Activated CD8-positive, alpha-beta T cell treated with anti-CD3 and anti-CD28 coated beads for 36 hours (primary cell): Measurements from ENCODE around the gene MAU2. TPM values are rescaled to one million over a fixed set of nuclear protein-coding genes. Genes with fewer than 3 reads are reported as not detected.

Experiments used
- ATAC-seq: fragments of 200-7000 bp; cut with Tn5 transposase; one replicate; pipeline ENCODE4 v1.10.0; 2021; ENCODE audit warnings: mild to moderate bottlenecking, moderate library complexity
- CTCF ChIA-PET: fragments of 350-600 bp; sonication (Branson Sonifier 250); formaldehyde crosslinking; loops from one replicate; lab custom pipeline; 2021; ENCODE audit warnings: antibody characterized with exemption; lab: Charles Lee
- POLR2A ChIA-PET: fragments of 350-600 bp; sonication (Branson Sonifier 250); formaldehyde crosslinking; loops from one replicate; lab custom pipeline; 2021; ENCODE audit warnings: antibody characterized with exemption; lab: Charles Lee
- DNase-seq: peaks from one replicate; pipeline ENCODE4 v3.0.0-alpha.2; 2020
- H3K27ac Mint-ChIP-seq: one replicate; pipeline ENCODE4 v1.8.0; 2021; ENCODE audit warnings: mild to moderate bottlenecking, mixed read lengths
- H3K27me3 Mint-ChIP-seq: one replicate; pipeline ENCODE4 v1.8.0; 2021; ENCODE audit warnings: mixed read lengths
- H3K36me3 Mint-ChIP-seq: one replicate; pipeline ENCODE4 v1.8.0; 2021; ENCODE audit warnings: low read depth, mixed read lengths
- H3K4me1 Mint-ChIP-seq: one replicate; pipeline ENCODE4 v1.8.0; 2021; ENCODE audit warnings: low read depth, mixed read lengths
- H3K4me3 Mint-ChIP-seq: one replicate; pipeline ENCODE4 v1.8.0; 2021; ENCODE audit warnings: mild to moderate bottlenecking, moderate library complexity, mixed read lengths
- H3K9me3 Mint-ChIP-seq: one replicate; pipeline ENCODE4 v1.8.0; 2021; ENCODE audit warnings: mixed read lengths
- intact Hi-C: fragments of 100-400 bp; cut with micrococcal nuclease; formaldehyde crosslinking; loops from one replicate; pipeline ENCODE4 v1.10.0; 2022
- total RNA-seq, 2 experiments: library from RNA; stranded (reverse); gene quantifications; one replicate each; pipeline ENCODE4 v1.2.3, GENCODE V29; 2021
- TF ChIP-seq, protein P1 (sequence below): fragments of 200-600 bp; IDR thresholded peaks from one replicate; pipeline ENCODE4 v1.8.0; 2022; ENCODE audit warnings: antibody characterized with exemption, mild to moderate bottlenecking

Gene MAU2
- total RNA-seq, 2 experiments from 2014 or later, result 38.4 to 39.4 TPM

GRCh38 chr19:19403373-19403901 lies 82.8 kb downstream of the MAU2 start:
- Mint-ChIP-seq H3K4me3 (peak overlapping the region; percentile 27), H3K27me3 (no peaks in the 10 kb centered on the region), H3K27ac (peak overlapping the region; percentile 74), H3K9me3 (no peaks in the 10 kb centered on the region), H3K4me1 (peaks cover 54% of the 10 kb centered on the region), H3K36me3 (peaks cover 9% of the 10 kb centered on the region)
- TF ChIP-seq, protein P1, sequence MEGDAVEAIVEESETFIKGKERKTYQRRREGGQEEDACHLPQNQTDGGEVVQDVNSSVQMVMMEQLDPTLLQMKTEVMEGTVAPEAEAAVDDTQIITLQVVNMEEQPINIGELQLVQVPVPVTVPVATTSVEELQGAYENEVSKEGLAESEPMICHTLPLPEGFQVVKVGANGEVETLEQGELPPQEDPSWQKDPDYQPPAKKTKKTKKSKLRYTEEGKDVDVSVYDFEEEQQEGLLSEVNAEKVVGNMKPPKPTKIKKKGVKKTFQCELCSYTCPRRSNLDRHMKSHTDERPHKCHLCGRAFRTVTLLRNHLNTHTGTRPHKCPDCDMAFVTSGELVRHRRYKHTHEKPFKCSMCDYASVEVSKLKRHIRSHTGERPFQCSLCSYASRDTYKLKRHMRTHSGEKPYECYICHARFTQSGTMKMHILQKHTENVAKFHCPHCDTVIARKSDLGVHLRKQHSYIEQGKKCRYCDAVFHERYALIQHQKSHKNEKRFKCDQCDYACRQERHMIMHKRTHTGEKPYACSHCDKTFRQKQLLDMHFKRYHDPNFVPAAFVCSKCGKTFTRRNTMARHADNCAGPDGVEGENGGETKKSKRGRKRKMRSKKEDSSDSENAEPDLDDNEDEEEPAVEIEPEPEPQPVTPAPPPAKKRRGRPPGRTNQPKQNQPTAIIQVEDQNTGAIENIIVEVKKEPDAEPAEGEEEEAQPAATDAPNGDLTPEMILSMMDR, result no peak
- intact Hi-C loops, result no loop called here
- peak; percentile 45 for DNase-seq
- no peak for ATAC-seq
- CTCF ChIA-PET, result no interaction called here
- POLR2A ChIA-PET, result interaction anchor here (1.3 to 2.0 kb wide), 2 partner anchors 15 to 78 kb away, joined by 3 to 10 read pairs; no protein-coding TSS in a partner anchor

- DNase-seq (peak; percentile 93), ATAC-seq (peak; percentile 85)
- Mint-ChIP-seq H3K27me3 (no peaks in the 10 kb centered on the region), H3K9me3 (no peaks in the 10 kb centered on the region), H3K4me3 (peak within 1 kb of the TSS; percentile 97), H3K36me3 (peaks cover 13% of the 10 kb centered on the region), H3K4me1 (peaks cover 64% of the 10 kb centered on the region), H3K27ac (peak within 1 kb of the TSS; percentile 95)
- ChIA-PET CTCF (interaction anchor here (0.7 to 3.2 kb wide), 17 partner anchors 8 to 231 kb away, joined by 3 to 24 read pairs (median 4); no protein-coding TSS in a partner anchor), POLR2A (interaction anchor here (0.9 to 5.4 kb wide), 8 partner anchors 9 to 58 kb away, joined by 3 to 32 read pairs (median 4); no protein-coding TSS in a partner anchor)
- TF ChIP-seq, protein P1, result no peak
- intact Hi-C loops, result loop anchor here (2.0 to 5.0 kb wide), 2 partner anchors 18 to 52 kb away; no protein-coding TSS in a partner anchor
These were observed 84.5 kb downstream of the MAU2 start, which contains the start of gene GATAD2A for GRCh38 chr19:19404879-19405860. Gene GATAD2A, plus strand, starts transcription at chr19:19405675. Its CDS starts 59,671 bp downstream, at chr19:19465346.

- Mint-ChIP-seq H3K4me3 (peak overlapping the region; percentile 97), H3K27ac (peak overlapping the region; percentile 95), H3K4me1 (peaks cover 74% of the 10 kb centered on the region), H3K36me3 (peaks cover 16% of the 10 kb centered on the region), H3K9me3 (no peaks in the 10 kb centered on the region), H3K27me3 (no peaks in the 10 kb centered on the region)
- CTCF ChIA-PET, result interaction anchor here (0.7 to 3.2 kb wide), 20 partner anchors 9 to 232 kb away, joined by 3 to 24 read pairs (median 4); no protein-coding TSS in a partner anchor
- POLR2A ChIA-PET, result interaction anchor here (0.7 to 5.4 kb wide), 11 partner anchors 9 to 85 kb away, joined by 3 to 32 read pairs (median 7); no protein-coding TSS in a partner anchor
- TF ChIP-seq, protein P1, result no peak
- DNase-seq, result peak; percentile 74
- ATAC-seq, result no peak
- intact Hi-C loops, result loop anchor here (2.0 to 5.0 kb wide), 3 partner anchors 19 to 83 kb away; no protein-coding TSS in a partner anchor
These were observed 85.6 kb downstream of the MAU2 start for GRCh38 chr19:19405971-19406877.

GRCh38 chr19:19406878-19407632 lies 86.4 kb downstream of the MAU2 start:
- intact Hi-C loops, result loop anchor here (2.0 to 5.0 kb wide), 2 partner anchors 50 to 82 kb away; no protein-coding TSS in a partner anchor
- peak; percentile 75 for DNase-seq
- ChIA-PET CTCF (interaction anchor here (0.9 to 3.2 kb wide), 11 partner anchors 9 to 214 kb away, joined by 3 to 24 read pairs (median 4); partner anchors contain the start of genes NDUFA13 and TSSK6), POLR2A (interaction anchor here (0.7 to 5.4 kb wide), 10 partner anchors 10 to 84 kb away, joined by 3 to 32 read pairs (median 7); no protein-coding TSS in a partner anchor)
- H3K36me3 Mint-ChIP-seq, result peaks cover 22% of the 10 kb centered on the region
- no peaks in the 10 kb centered on the region for H3K27me3 Mint-ChIP-seq
- peak overlapping the region; percentile 97 for H3K4me3 Mint-ChIP-seq
- ATAC-seq, result peak; percentile 45
- H3K9me3 Mint-ChIP-seq, result no peaks in the 10 kb centered on the region
- peaks cover 78% of the 10 kb centered on the region for H3K4me1 Mint-ChIP-seq
- TF ChIP-seq, protein P1, result no peak
- H3K27ac Mint-ChIP-seq, result peak overlapping the region; percentile 95
